Measurements from ENCODE around the gene GRK1.

GRCh38 chr13:113635709-113636108 lies 31.3 kb upstream of the GRK1 start:
- no peak for TF ChIP-seq CTCF (conservative IDR thresholded peaks at IDR 0.05)
- no peak for TF ChIP-seq EZH2 (IDR thresholded peaks at IDR 0.05; ENCODE audit: low read depth)
